ENCODE measurements around the gene PALM. TPM values are rescaled to one million over a fixed set of nuclear protein-coding genes. Genes with fewer than 3 reads are reported as not detected.

PALM gene
- total RNA-seq, 1 experiment from 2014 or later = 18.5 TPM

DNA sequence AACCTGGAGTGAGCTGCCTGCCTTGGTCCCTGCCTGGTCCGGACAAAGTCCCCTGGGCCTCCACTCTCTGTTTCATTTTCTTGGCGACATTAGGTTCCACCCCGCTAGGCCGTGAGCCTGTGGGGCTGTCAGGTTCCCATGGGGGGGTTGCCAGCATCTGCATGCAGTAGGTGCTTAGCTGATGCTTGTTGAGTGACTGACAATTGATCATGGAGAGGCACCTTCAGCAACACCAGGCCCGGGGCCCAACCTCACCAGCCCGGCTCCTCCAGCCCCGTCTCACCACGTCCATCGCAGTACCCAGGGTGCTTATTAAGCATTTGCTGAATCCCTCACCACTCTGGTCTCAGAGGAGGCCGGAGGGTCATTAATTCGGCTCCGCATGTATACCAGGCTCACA, 55.6 kb downstream of the PALM start:
- no peak overlapping the region for H2BK120ac ChIP-seq (ENCODE audit: low read depth, low read length, poor library complexity, severe bottlenecking)
- H3K4me2 ChIP-seq (ENCODE audit: insufficient read depth, insufficient read length, low read length) = no peak overlapping the region
- no peak overlapping the region for H3K4ac ChIP-seq (ENCODE audit: low read depth, low read length)
- Mint-ChIP-seq H3K4me1 (no peaks in the 10 kb centered on the region), H3K9me3 (peaks cover 6 to 10% of the 10 kb centered on the region in 2 experiments; a peak in 3 of 5 replicates), H3K36me3 (ENCODE audit: insufficient read depth in 1 of 3, low read depth in 3 of 3) (peaks cover 0 to 4% (median 1%) of the 10 kb centered on the region in 3 experiments; a peak in 4 of 7 replicates), H3K4me3 (no peak overlapping the region), H3K27ac (no peak overlapping the region), H3K27me3 (ENCODE audit: low read depth) (peaks cover 5% of the 10 kb centered on the region)
- no peaks in the 10 kb centered on the region for H3K4me1 ChIP-seq (ENCODE audit: insufficient read depth, low read length)
- H2AK5ac ChIP-seq (ENCODE audit: insufficient read length, low read length) = no peak overlapping the region
- no peak overlapping the region for H2BK5ac ChIP-seq (ENCODE audit: insufficient read length, low read length)
- no peak overlapping the region for H2BK20ac ChIP-seq (ENCODE audit: low read depth, low read length, poor library complexity, severe bottlenecking)
- H3K56ac ChIP-seq (ENCODE audit: insufficient read length, low read depth, low read length) = no peak overlapping the region
- H3K23ac ChIP-seq (ENCODE audit: insufficient read length, low read depth, low read length) = no peak overlapping the region
- H4K5ac ChIP-seq (ENCODE audit: insufficient read length, low read depth, low read length) = no peak overlapping the region
- H3K18ac ChIP-seq (ENCODE audit: insufficient read length, low read depth, low read length) = no peak overlapping the region
- no peak overlapping the region for H4K8ac ChIP-seq (replicated peaks; ENCODE audit: insufficient read length, low read depth, low read length)
- H2BK12ac ChIP-seq (ENCODE audit: insufficient read length, low read depth, low read length) = no peak overlapping the region
- no peaks in the 10 kb centered on the region for H3K27me3 ChIP-seq (ENCODE audit: insufficient read depth, low read length)
- H2BK15ac ChIP-seq (ENCODE audit: low read depth, low read length) = no peak overlapping the region
- H3T11ph ChIP-seq (ENCODE audit: low read length) = no peak overlapping the region
- H3K9ac ChIP-seq (ENCODE audit: extremely low read depth, insufficient read length, low read length) = no peak overlapping the region
- no peak overlapping the region for H3K14ac ChIP-seq (ENCODE audit: insufficient read depth, low read length)
- H4K91ac ChIP-seq (ENCODE audit: insufficient read length, low read depth, low read length) = no peak overlapping the region
- H2AFZ ChIP-seq (ENCODE audit: low read length) = no peak overlapping the region
- no peaks in the 10 kb centered on the region for H4K20me1 ChIP-seq (ENCODE audit: control insufficient read depth, insufficient read depth, insufficient read length)
- no peak overlapping the region for H3K27ac ChIP-seq (ENCODE audit: insufficient read length, low read depth, low read length)
- H3K23me2 ChIP-seq (ENCODE audit: insufficient read length, low read depth, low read length, poor library complexity, severe bottlenecking) = no peaks in the 10 kb centered on the region
- WGBS (ENCODE audit: extremely low coverage, insufficient read length, low lambda C conversion rate) = no CpG with 5 or more reads among the region's 12 CpGs
- no peaks in the 10 kb centered on the region for H3K79me1 ChIP-seq (ENCODE audit: insufficient read depth, low read depth, low read length, poor library complexity, severe bottlenecking)
- H3K79me2 ChIP-seq (ENCODE audit: insufficient read depth, low read length) = no peaks in the 10 kb centered on the region
- no peak for DNase-seq
- TF ChIP-seq, protein P1, sequence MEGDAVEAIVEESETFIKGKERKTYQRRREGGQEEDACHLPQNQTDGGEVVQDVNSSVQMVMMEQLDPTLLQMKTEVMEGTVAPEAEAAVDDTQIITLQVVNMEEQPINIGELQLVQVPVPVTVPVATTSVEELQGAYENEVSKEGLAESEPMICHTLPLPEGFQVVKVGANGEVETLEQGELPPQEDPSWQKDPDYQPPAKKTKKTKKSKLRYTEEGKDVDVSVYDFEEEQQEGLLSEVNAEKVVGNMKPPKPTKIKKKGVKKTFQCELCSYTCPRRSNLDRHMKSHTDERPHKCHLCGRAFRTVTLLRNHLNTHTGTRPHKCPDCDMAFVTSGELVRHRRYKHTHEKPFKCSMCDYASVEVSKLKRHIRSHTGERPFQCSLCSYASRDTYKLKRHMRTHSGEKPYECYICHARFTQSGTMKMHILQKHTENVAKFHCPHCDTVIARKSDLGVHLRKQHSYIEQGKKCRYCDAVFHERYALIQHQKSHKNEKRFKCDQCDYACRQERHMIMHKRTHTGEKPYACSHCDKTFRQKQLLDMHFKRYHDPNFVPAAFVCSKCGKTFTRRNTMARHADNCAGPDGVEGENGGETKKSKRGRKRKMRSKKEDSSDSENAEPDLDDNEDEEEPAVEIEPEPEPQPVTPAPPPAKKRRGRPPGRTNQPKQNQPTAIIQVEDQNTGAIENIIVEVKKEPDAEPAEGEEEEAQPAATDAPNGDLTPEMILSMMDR (conservative IDR thresholded peaks at IDR 0.05) = no peak
- no peaks in the 10 kb centered on the region for H3K9me3 ChIP-seq (ENCODE audit: control insufficient read depth, low read depth, low read length)
